DMS114 treated with DMSO at 0.1 percent for 48 hours (cell line): ENCODE data around the gene CHTF18.
"Not testable (repeated sequence)": the region's sequence is repeated elsewhere in the genome, so short reads cannot be mapped to it uniquely, and the experiment has no call there.

Source experiments
- DNase-seq: peaks from one replicate; lab custom pipeline; 2025; ENCODE audit not compliant: unreplicated experiment; lab: John Stamatoyannopoulos, UW

The CHTF18 gene

GRCh38 chr16:825341-826061 is 37.1 kb downstream of the CHTF18 start:
- DNase-seq, result no peak

DNA sequence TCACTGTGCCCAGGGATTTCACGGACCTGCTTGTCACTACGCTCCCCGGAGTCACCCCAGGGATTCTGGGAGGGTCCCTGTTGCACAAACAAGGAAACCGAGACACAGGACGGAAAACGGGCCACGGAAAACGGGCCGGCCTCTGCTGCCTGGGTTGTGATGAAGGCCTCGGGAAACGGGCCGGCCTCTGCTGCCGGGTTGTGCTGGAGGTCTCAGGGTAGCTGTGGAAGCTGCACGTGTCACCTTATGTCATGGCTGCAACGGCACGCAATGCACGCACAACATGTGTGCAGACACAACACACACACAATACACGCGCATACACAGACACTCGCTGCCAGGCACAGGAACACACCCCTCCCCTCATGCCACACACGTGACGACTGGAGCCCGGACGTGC is 39.1 kb downstream of the CHTF18 start:
- no peak for DNase-seq

GRCh38 chr16:828891-829290 is 40.5 kb downstream of the CHTF18 start:
- DNase-seq, result no peak

DNA sequence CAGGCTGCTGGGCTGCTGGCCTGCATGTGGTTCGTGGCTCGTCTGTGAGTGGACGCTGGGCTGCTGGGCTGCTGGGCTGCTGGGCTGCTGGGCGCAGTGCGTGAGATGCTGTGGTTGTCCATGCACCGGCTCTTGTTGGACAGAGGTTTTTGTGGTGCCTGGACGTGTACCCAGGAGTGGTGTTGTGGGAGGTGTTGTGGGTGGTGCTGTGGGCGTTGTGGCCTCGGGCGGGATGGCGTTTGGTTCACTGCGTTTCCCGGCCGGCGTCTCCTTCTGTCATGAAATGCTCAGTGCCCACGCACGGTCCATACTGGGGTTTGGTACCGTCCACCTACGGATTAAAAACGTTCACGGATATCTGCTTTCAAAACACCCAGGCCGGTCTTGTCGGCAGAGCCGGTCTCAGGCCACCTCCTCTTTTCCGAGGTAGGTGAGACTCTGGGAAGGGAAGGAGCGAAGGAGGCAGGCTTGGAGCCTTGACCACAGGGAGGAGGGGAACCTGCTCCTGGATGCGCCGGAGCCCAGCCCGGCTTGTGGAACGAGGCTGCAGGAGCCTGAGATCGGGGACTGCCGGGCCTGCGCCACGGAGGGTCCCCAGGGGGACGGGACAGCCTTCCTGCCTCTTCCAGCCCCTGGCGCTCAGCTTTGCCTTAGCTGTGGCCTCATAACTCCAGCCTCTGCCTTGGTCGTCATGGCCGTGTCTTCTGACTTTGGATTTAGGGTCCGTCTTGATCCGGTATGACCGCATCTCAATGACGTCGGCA is 41.9 kb downstream of the CHTF18 start:
- no peak for DNase-seq

GRCh38 chr16:830871-831570 is 42.6 kb downstream of the CHTF18 start:
- no peak for DNase-seq

- no peak for DNase-seq
These were observed 43.4 kb downstream of the CHTF18 start for GRCh38 chr16:831571-832413.

DNA sequence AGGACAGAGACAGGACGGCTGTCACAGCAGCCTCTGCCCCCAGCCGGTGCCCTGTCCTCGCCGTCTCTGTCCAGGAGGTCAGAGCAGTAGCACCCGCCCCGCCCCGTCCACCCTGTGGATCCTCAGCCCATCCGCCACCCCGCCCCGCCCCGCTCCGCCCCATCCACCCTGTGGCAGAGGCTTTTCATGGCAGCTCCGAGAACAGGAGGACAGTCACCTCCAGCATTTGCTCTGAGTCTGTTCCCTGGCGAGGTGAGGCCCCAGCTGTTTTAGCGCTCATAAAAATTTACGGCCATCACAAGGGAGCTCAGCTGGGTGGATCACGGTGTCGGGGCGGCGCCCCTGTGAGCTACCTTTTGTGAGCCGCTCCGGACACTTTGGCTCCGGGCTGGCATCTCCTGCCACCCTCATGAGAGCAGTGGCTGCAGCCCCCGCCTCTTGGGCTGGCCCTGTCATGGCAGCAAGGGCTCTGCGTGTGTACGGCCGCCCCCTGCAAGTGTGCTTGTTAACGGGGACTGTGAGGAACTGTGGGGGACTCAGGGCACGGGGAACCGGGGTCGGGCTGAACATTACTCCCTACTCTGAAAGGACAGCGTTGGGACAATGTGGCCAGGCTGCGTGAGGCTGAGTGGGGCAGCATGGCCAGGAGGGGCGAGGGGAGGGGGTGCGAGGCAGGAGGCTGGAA is 44.4 kb downstream of the CHTF18 start:
- no peak for DNase-seq

GRCh38 chr16:833411-833810 is 45.0 kb downstream of the CHTF18 start:
- no peak for DNase-seq

DNA sequence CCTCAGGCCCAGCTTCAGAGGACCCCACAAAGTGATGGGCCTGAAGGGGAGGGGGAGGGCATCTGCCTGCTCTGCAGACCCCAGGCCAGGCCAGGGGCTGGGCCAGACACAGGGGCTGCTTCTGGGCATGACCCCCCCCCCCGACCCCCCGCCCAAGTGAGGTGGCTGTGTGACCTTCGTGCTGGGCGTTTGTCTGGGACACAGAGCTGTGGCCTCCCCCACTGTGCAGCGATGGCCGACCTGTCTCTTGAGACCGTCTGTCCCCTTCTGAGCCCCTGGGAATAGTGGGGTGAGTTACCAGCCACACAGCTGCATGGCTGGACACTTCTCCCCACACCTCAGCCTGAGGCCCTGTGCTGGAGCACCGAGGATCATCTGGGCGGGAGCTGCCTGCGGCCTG is 47.0 kb downstream of the CHTF18 start:
- DNase-seq, result no peak

- no peak for DNase-seq
These were observed 47.8 kb downstream of the CHTF18 start for GRCh38 chr16:836221-836620.

DNA sequence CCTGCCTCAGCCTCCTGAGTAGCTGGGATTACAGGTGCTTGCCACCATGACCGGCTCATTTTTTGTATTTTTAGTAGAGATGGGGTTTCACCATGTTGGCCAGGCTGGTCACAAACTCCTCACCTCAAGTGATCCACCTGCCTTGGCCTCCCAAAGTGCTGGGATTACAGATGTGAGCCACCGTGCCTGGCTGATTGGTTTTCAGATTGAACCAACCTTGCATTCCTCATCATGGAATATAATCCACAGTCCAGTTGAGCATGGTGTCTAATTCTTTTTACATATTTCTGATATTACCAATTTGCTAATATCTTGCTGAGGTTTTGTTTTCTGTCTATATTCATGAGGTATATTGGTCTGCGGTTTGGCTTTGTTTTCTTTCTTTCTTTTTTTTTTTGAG is 48.4 kb downstream of the CHTF18 start:
- not testable (repeated sequence) for DNase-seq

DNA sequence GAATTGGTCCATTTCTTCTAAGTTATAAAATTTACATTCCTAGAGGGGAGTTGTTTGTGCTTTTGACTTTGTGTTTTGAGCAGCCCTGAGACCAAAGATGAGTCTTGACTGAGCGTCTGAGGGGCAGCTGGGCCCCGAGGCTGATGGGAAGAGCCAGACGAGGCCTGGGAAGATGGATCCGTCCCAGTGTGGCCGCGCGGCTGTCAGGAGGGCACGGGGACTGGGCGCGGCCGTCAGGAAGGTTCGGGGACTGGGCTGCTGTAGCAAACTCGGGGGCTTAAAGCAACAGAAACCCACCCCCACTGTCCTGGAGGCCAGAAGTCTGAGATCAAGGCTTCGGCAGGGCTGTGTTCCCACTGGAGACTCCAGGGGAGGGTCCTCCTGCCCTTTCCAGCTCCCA is 50.3 kb downstream of the CHTF18 start:
- no peak for DNase-seq

GRCh38 chr16:839643-840408 is 51.4 kb downstream of the CHTF18 start:
- no peak for DNase-seq

- DNase-seq, result no peak
These were observed 52.4 kb downstream of the CHTF18 start for GRCh38 chr16:840561-841454.

GRCh38 chr16:841455-842060 is 53.1 kb downstream of the CHTF18 start:
- no peak for DNase-seq

DNA sequence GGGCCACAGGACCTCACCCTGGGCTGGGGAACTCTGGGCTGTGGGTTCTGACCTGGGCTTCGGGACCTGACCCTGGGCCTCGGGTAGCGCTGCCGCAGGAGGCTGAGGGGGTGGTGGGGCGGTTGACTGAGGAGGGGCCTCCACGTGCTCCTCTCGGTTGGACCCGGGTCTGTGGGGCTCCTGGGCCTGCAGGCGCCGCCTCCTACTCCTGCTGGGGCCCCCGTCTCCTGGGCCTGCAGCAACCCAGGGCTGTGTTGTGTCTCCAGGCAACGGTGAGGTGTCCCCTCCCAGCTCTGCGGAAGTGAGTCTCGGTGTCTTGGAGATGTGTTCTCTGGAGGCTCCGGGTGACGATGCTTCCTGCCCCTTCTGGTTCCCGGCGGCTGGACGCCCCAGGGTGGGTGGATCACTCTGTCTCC is 53.6 kb downstream of the CHTF18 start:
- no peak for DNase-seq

- DNase-seq, result no peak
These were observed 54.5 kb downstream of the CHTF18 start for GRCh38 chr16:842711-843560.
